SK-N-SH (cell line): ENCODE data around the gene AGBL1. TPM values are rescaled to one million over a fixed set of nuclear protein-coding genes. Genes with fewer than 3 reads are reported as not detected.

Source experiments
- CTCF ChIA-PET: fragments of 300-600, 350-600 bp; formaldehyde crosslinking; extraction: SDS; loops from one replicate; lab custom pipeline; 2021; lab: Yijun Ruan, JAX
- POLR2A ChIA-PET: fragments of 350-600 bp; sonication (Branson Sonifier 250); formaldehyde crosslinking; extraction: SDS; loops from one replicate; lab custom pipeline; 2020; ENCODE audit warnings: antibody characterized with exemption, inconsistent platforms; lab: Yijun Ruan, JAX
- DNase-seq: peaks from one replicate; pipeline ENCODE4 v3.0.0; 2012
- H2AFZ ChIP-seq: fragments of 200-600 bp; sonication (generic); 2 replicates; pipeline ENCODE4 v1.8.1; 2016; ENCODE audit warnings: antibody characterized with exemption, mild to moderate bottlenecking, low read depth
- H3F3A ChIP-seq: fragments of 200-600 bp; sonication (generic); replicated peaks from 2 replicates; pipeline ENCODE3; 2016; ENCODE audit warnings: antibody characterized with exemption, mild to moderate bottlenecking; ENCODE audit not compliant: insufficient read depth
- H3K27ac ChIP-seq, 2 experiments: fragments of 200-500 bp in 1 of 2; fragments of 200-600 bp in 1 of 2; sonication (Bioruptor generic) in 1 of 2; sonication (generic), shearing (Covaris generic) in 1 of 2; 2 replicates each; pipeline versions ENCODE4 v1.5.1 to v1.6.1; 2014 to 2016; ENCODE audit warnings: low read depth in 2 of 2, inconsistent platforms in 1 of 2, low read length in 1 of 2, mild to moderate bottlenecking in 1 of 2, mixed read lengths in 1 of 2
- H3K27me3 ChIP-seq: fragments of 200-600 bp; sonication (generic), shearing (Covaris generic); 2 replicates; pipeline ENCODE4 v1.6.1; 2016; ENCODE audit warnings: mixed run types; ENCODE audit not compliant: insufficient read depth
- H3K36me3 ChIP-seq, 2 experiments: fragments of 200-500 bp in 1 of 2; fragments of 200-600 bp in 1 of 2; sonication (Bioruptor generic) in 1 of 2; sonication (generic) in 1 of 2; replicated peaks in 1 of 2; 2 replicates each; pipeline versions ENCODE3 to v1.5.1; 2014 to 2016; ENCODE audit warnings: low read length in 1 of 2, mild to moderate bottlenecking in 1 of 2; ENCODE audit not compliant: insufficient read depth in 2 of 2, control insufficient read depth in 1 of 2
- H3K4me1 ChIP-seq, 2 experiments: fragments of 200-500 bp in 1 of 2; fragments of 200-600 bp in 1 of 2; sonication (Bioruptor generic) in 1 of 2; sonication (generic), shearing (Covaris generic) in 1 of 2; 2 replicates each; pipeline versions ENCODE4 v1.5.1 to v1.6.1; 2014 to 2016; ENCODE audit warnings: low read depth in 1 of 2, low read length in 1 of 2, mixed run types in 1 of 2; ENCODE audit not compliant: insufficient read depth in 2 of 2, control insufficient read depth in 1 of 2
- H3K4me2 ChIP-seq: fragments of 200-600 bp; sonication (generic), shearing (Covaris generic); 2 replicates; pipeline ENCODE4 v1.6.1; 2017; ENCODE audit warnings: mixed run types
- H3K4me3 ChIP-seq, 2 experiments: fragments of 200-500 bp in 1 of 2; fragments of 200-600 bp in 1 of 2; sonication (Bioruptor generic) in 1 of 2; sonication (generic), shearing (Covaris generic) in 1 of 2; 2 replicates each; pipeline versions ENCODE4 v1.5.1 to v1.8.1; 2014 to 2016; ENCODE audit warnings: low read depth in 2 of 2, inconsistent platforms in 1 of 2, low read length in 1 of 2, mild to moderate bottlenecking in 1 of 2, mixed read lengths in 1 of 2, moderate library complexity in 1 of 2
- H3K79me2 ChIP-seq: fragments of 200-600 bp; sonication (generic); 2 replicates; pipeline ENCODE4 v1.8.1; 2017; ENCODE audit warnings: mild to moderate bottlenecking; ENCODE audit not compliant: insufficient read depth
- H3K9ac ChIP-seq: fragments of 200-600 bp; sonication (generic); 2 replicates; pipeline ENCODE4 v1.6.1; 2017; ENCODE audit warnings: mixed run types
- H3K9me2 ChIP-seq: fragments of 200-600 bp; sonication (generic); 2 replicates; pipeline ENCODE4 v1.6.1; 2017; ENCODE audit warnings: mixed run types
- H3K9me3 ChIP-seq: fragments of 200-600 bp; sonication (generic); 2 replicates; pipeline ENCODE4 v1.6.1; 2017; ENCODE audit warnings: mixed run types, mild to moderate bottlenecking, moderate library complexity
- H4K20me1 ChIP-seq: fragments of 200-600 bp; sonication (generic); 2 replicates; pipeline ENCODE4 v1.6.1; 2017; ENCODE audit warnings: mild to moderate bottlenecking, mixed run types; ENCODE audit not compliant: insufficient read depth
- EP300 ChIP-seq, 2 experiments: IDR thresholded peaks; 2 replicates each; pipeline versions ENCODE4 v1.4.0 to v1.6.1; 2012; ENCODE audit warnings: borderline replicate concordance in 1 of 2, low read depth in 1 of 2, low read length in 1 of 2
- FOSL2 ChIP-seq: IDR thresholded peaks from 2 replicates; pipeline ENCODE4 v1.4.0; 2012; ENCODE audit warnings: low read depth, mild to moderate bottlenecking, moderate library complexity, borderline replicate concordance
- FOXM1 ChIP-seq: IDR thresholded peaks from 2 replicates; pipeline ENCODE4 v1.4.0; 2012; ENCODE audit warnings: low read depth, mild to moderate bottlenecking
- GABPA ChIP-seq: IDR thresholded peaks from 2 replicates; pipeline ENCODE4 v1.4.0; 2012; ENCODE audit warnings: low read depth, mild to moderate bottlenecking
- GATA2 ChIP-seq: sonication (generic); formaldehyde crosslinking; IDR thresholded peaks from 2 replicates; pipeline ENCODE4 v1.5.0; 2020; ENCODE audit warnings: mild to moderate bottlenecking, missing genetic modification reagents
- JUND ChIP-seq: IDR thresholded peaks from 2 replicates; pipeline ENCODE4 v1.4.0; 2012
- MXI1 ChIP-seq: IDR thresholded peaks from 2 replicates; pipeline ENCODE4 v1.6.1; 2012; ENCODE audit warnings: mild to moderate bottlenecking, low read depth, low read length, improper control_type of control experiment
- NFIC ChIP-seq: IDR thresholded peaks from 2 replicates; pipeline ENCODE4 v1.4.0; 2012; ENCODE audit warnings: borderline replicate concordance
- NRF1 ChIP-seq: IDR thresholded peaks from 2 replicates; pipeline ENCODE4 v1.6.1; 2012; ENCODE audit warnings: low read depth, mild to moderate bottlenecking, low read length
- PBX3 ChIP-seq: IDR thresholded peaks from 2 replicates; pipeline ENCODE4; 2012
- POLR2AphosphoS5 ChIP-seq: IDR thresholded peaks from 2 replicates; pipeline ENCODE4 v1.6.1; 2012; ENCODE audit warnings: low read depth, low read length
- RAD21 ChIP-seq: IDR thresholded peaks from 2 replicates; pipeline ENCODE4 v1.6.1; 2012; ENCODE audit warnings: mild to moderate bottlenecking, low read length
- RCOR1 ChIP-seq: fragments of 150-350 bp; IDR thresholded peaks from 2 replicates; pipeline ENCODE4 v1.6.1; 2017; ENCODE audit warnings: antibody characterized with exemption, low read length
- REST ChIP-seq: IDR thresholded peaks from 2 replicates; pipeline ENCODE4 v1.6.1; 2012; ENCODE audit warnings: mild to moderate bottlenecking, low read depth, low read length, moderate library complexity
- SIN3A ChIP-seq: IDR thresholded peaks from 2 replicates; pipeline ENCODE4 v1.6.1; 2012; ENCODE audit warnings: low read depth, mild to moderate bottlenecking, low read length, moderate library complexity, borderline replicate concordance
- SMC3 ChIP-seq: IDR thresholded peaks from 2 replicates; pipeline ENCODE4 v1.6.1; 2012; ENCODE audit warnings: low read depth, low read length, improper control_type of control experiment
- TAF1 ChIP-seq: IDR thresholded peaks from 2 replicates; pipeline ENCODE4 v1.6.1; 2012; ENCODE audit warnings: low read depth, mild to moderate bottlenecking, low read length, moderate library complexity, borderline replicate concordance
- TCF12 ChIP-seq: IDR thresholded peaks from 2 replicates; pipeline ENCODE4 v1.4.0; 2012
- TEAD4 ChIP-seq: IDR thresholded peaks from 2 replicates; pipeline ENCODE4 v1.4.0; 2012; ENCODE audit warnings: mild to moderate bottlenecking, borderline replicate concordance; ENCODE audit not compliant: insufficient read depth
- USF1 ChIP-seq: IDR thresholded peaks from 2 replicates; pipeline ENCODE4 v1.4.0; 2012; ENCODE audit warnings: low read depth, borderline replicate concordance
- USF2 ChIP-seq: fragments of 150-350 bp; IDR thresholded peaks from 2 replicates; pipeline ENCODE4 v1.6.1; 2017; ENCODE audit warnings: antibody characterized with exemption, low read length, low read depth, borderline replicate concordance
- YY1 ChIP-seq: IDR thresholded peaks from 2 replicates; pipeline ENCODE4 v1.4.0; 2012; ENCODE audit warnings: low read depth, mild to moderate bottlenecking
- WGBS: methylation state at CpG from one replicate; pipeline ENCODE4 v1.1.6; 2017; ENCODE audit warnings: low lambda C conversion rate; 5-methylcytosine and 5-hydroxymethylcytosine counted together
- polyA plus RNA-seq, 3 experiments: library from polyadenylated mRNA; depleted of rRNA; stranded (reverse); fragments of >200 nt; gene quantifications; 2 replicates each; pipeline ENCODE4 v1.2.3, GENCODE V29; 2012
- TF ChIP-seq, protein P1 (sequence below): IDR thresholded peaks from 2 replicates; pipeline ENCODE4 v1.4.0; 2012; ENCODE audit warnings: low read depth

AGBL1 gene
- polyA plus RNA-seq, 1 of the 3 experiments (the other 2 are of a cell fraction) = not detected

DNA sequence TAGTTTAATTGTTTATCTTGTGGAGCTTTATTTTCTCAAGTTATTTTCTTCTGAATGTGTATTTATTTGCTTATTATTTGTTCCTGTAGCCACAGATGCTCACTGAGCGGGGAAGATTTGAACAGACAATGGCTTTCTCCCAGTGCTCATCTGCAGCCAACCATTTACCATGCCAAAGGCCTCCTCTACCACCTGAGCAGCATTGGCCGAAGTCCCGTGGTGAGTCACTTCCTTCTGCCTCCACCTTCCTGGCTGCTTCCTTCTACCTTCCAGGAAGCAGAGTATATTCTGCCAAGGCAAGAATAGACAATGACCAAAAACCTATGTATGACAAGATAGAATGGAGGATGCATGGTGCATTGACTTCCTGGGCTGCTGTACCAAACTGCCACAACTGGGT lies 443.1 kb downstream of the AGBL1 start:
- Histone ChIP-seq H3F3A (no peaks in the 10 kb centered on the region), H3K4me2 (no peak overlapping the region), H3K79me2 (no peaks in the 10 kb centered on the region), H3K9me2 (no peaks in the 10 kb centered on the region), H3K4me3 (no peak overlapping the region), H4K20me1 (no peaks in the 10 kb centered on the region), H3K9ac (no peak overlapping the region), H2AFZ (no peak overlapping the region), H3K27ac (no peak overlapping the region), H3K4me1 (no peaks in the 10 kb centered on the region; a peak in 1 of 4 replicates), H3K27me3 (no peaks in the 10 kb centered on the region), H3K36me3 (no peaks in the 10 kb centered on the region), H3K9me3 (no peaks in the 10 kb centered on the region)
- TF ChIP-seq NRF1 = no peak
- TF ChIP-seq GATA2 (CRISPR knock-in tag) = no peak
- TF ChIP-seq TCF12 = no peak
- TF ChIP-seq RCOR1 = no peak
- TF ChIP-seq GABPA = no peak
- TF ChIP-seq TEAD4 = no peak
- TF ChIP-seq SIN3A = no peak
- no peak for TF ChIP-seq EP300 (IDR thresholded peaks at IDR 0.05; ENCODE audit: borderline replicate concordance in 1 of 2, low read depth in 1 of 2, low read length in 1 of 2)
- TF ChIP-seq, protein P1, sequence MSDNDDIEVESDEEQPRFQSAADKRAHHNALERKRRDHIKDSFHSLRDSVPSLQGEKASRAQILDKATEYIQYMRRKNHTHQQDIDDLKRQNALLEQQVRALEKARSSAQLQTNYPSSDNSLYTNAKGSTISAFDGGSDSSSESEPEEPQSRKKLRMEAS = no peak
- TF ChIP-seq PBX3 = no peak
- TF ChIP-seq SMC3 = no peak
- TF ChIP-seq TAF1 = no peak
- TF ChIP-seq FOSL2 = no peak
- TF ChIP-seq USF2 = no peak
- 17% methylated on average over 3 of the region's 3 CpGs for WGBS
- ChIA-PET CTCF (interaction anchor here (0.6 kb wide), 1 partner anchor 396 kb away, joined by 3 read pairs; no protein-coding TSS in a partner anchor), POLR2A (no interaction called here)
- DNase-seq = no peak

- Histone ChIP-seq H3K4me1 (no peaks in the 10 kb centered on the region), H3K36me3 (no peaks in the 10 kb centered on the region), H3K4me3 (no peak overlapping the region), H3K27me3 (no peaks in the 10 kb centered on the region), H3K9me2 (no peaks in the 10 kb centered on the region), H3K9ac (no peak overlapping the region), H4K20me1 (no peaks in the 10 kb centered on the region), H3K9me3 (no peaks in the 10 kb centered on the region), H3K4me2 (no peak overlapping the region), H3K27ac (no peak overlapping the region), H3F3A (no peaks in the 10 kb centered on the region), H2AFZ (no peak overlapping the region), H3K79me2 (no peaks in the 10 kb centered on the region)
- no peak for DNase-seq
- ChIA-PET CTCF (interaction anchor here (1.2 kb wide), 1 partner anchor 15 kb away, joined by 3 read pairs; no protein-coding TSS in a partner anchor), POLR2A (no interaction called here)
- WGBS = 52% methylated on average over 4 of the region's 4 CpGs
- no peak for TF ChIP-seq JUND
- TF ChIP-seq MXI1 = no peak
- no peak for TF ChIP-seq YY1
- TF ChIP-seq FOXM1 = no peak
- TF ChIP-seq REST = no peak
- no peak for TF ChIP-seq GATA2 (CRISPR knock-in tag)
- TF ChIP-seq EP300 (IDR thresholded peaks at IDR 0.05; ENCODE audit: borderline replicate concordance in 1 of 2, low read depth in 1 of 2, low read length in 1 of 2) = no peak
- no peak for TF ChIP-seq RAD21
- TF ChIP-seq USF1 = no peak
- no peak for TF ChIP-seq NFIC
- TF ChIP-seq POLR2AphosphoS5 = no peak
Observed at GRCh38 chr15:86526938-86527690, 447.4 kb downstream of the AGBL1 start.
